ENCODE measurements around the gene OR2F2.

The OR2F2 gene

GRCh38 chr7:143979998-143980397 lies 45.0 kb downstream of the OR2F2 start:
- Histone ChIP-seq H3K9me3 (ENCODE audit: control insufficient read depth, insufficient read depth, low read depth, low read length) (no peaks in the 10 kb centered on the region), H3K27ac (ENCODE audit: low read depth, low read length) (no peak overlapping the region), H3K36me3 (ENCODE audit: control insufficient read depth, insufficient read depth, low read length) (no peaks in the 10 kb centered on the region), H3K27me3 (ENCODE audit: control insufficient read depth, insufficient read depth, low read length) (no peaks in the 10 kb centered on the region), H3K4me3 (ENCODE audit: low read depth, low read length) (no peak overlapping the region), H3K9ac (ENCODE audit: low read length) (no peak overlapping the region), H3K4me1 (ENCODE audit: control insufficient read depth, insufficient read depth, low read length) (no peaks in the 10 kb centered on the region)

- H3K36me3 ChIP-seq (ENCODE audit: control insufficient read depth, insufficient read depth, low read length), result no peaks in the 10 kb centered on the region
- no peaks in the 10 kb centered on the region for H3K4me1 ChIP-seq (ENCODE audit: control insufficient read depth, insufficient read depth, low read length)
- H3K9me3 ChIP-seq (ENCODE audit: control insufficient read depth, insufficient read depth, low read depth, low read length), result no peaks in the 10 kb centered on the region
- H3K27ac ChIP-seq (ENCODE audit: low read depth, low read length), result no peak overlapping the region
- no peaks in the 10 kb centered on the region for H3K27me3 ChIP-seq (ENCODE audit: control insufficient read depth, insufficient read depth, low read length)
- H3K4me3 ChIP-seq (ENCODE audit: low read depth, low read length), result no peak overlapping the region
- H3K9ac ChIP-seq (ENCODE audit: low read length), result no peak overlapping the region
These were observed 45.9 kb downstream of the OR2F2 start for GRCh38 chr7:143980746-143981510.

GRCh38 chr7:143983960-143984359 lies 48.9 kb downstream of the OR2F2 start:
- H3K9ac ChIP-seq (ENCODE audit: low read length), result no peak overlapping the region
- H3K9me3 ChIP-seq (ENCODE audit: control insufficient read depth, insufficient read depth, low read depth, low read length), result 0 out of 2 replicates have a peak, but pooled peaks cover under 1% of the 10 kb centered on the region
- no peak overlapping the region for H3K4me3 ChIP-seq (ENCODE audit: low read depth, low read length)
- no peaks in the 10 kb centered on the region for H3K27me3 ChIP-seq (ENCODE audit: control insufficient read depth, insufficient read depth, low read length)
- H3K4me1 ChIP-seq (ENCODE audit: control insufficient read depth, insufficient read depth, low read length), result no peaks in the 10 kb centered on the region
- no peak overlapping the region for H3K27ac ChIP-seq (ENCODE audit: low read depth, low read length)
- H3K36me3 ChIP-seq (ENCODE audit: control insufficient read depth, insufficient read depth, low read length), result no peaks in the 10 kb centered on the region

All from HUES6 (cell line).